Measurements from ENCODE around the gene SLC22A5.

DNA sequence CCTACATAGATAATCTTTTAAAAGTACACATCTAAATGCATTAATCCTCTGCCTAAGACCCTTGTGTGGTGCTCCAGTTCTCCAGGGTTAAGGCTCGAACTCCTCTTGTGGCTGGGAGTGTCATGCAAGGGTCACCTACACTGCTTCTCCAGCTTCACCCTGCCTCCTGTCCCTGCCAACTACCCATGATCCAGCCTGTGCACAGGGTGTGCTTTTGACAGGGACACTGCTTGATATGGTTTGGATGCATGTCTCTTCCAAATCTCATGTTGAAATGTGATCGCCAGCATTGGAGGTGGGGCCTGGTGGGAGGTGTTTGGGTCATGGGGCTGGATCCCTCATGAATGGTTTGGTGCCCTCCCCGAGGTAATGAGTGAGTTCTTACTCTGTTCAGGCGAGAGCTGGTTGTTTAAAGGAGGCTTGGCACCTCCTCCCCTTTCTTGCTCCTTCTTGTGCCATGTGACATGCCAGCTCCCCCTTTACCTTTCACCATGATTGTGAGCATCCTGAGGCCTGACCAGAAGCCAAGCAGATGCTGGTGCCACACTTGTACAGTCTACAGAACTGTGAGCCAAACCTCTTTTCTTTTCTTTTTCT is 48.5 kb downstream of the SLC22A5 start:
- no peak for TF ChIP-seq CTCF (IDR thresholded peaks at IDR 0.05)
- no peak for TF ChIP-seq POLR2A (IDR thresholded peaks at IDR 0.05)
